ENCODE results near the gene AASDHPPT. TPM values are rescaled to one million over a fixed set of nuclear protein-coding genes. Genes with fewer than 3 reads are reported as not detected.

AASDHPPT gene
- total RNA-seq, 1 donor from 2014 or later = 41.5 TPM

GRCh38 chr11:106086850-106087249, 9.4 kb downstream of the AASDHPPT start:
- DNase-seq = no peak

- DNase-seq = peak; percentile 79
Measured at GRCh38 chr11:106087815-106088435, 10.5 kb downstream of the AASDHPPT start.

DNA sequence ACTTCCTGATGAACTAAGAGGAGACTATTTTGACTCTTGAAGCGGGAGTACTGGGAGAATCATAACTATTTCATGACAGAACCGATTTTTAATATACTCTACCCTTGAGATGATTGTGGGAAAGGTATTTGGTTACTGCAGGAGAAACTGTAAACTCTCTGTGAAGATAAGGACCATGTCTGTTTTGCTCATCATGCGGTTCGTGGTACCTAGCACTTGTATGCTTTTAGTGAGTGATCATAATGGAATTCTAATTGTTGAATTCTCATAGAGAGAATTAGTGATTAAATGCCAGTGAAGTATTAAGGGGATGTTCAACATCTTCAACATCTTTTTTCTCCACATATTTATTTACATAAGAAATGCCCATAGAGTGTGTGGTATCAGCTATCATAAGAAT, 11.4 kb downstream of the AASDHPPT start:
- DNase-seq = no peak

GRCh38 chr11:106091480-106092123, 14.1 kb downstream of the AASDHPPT start:
- peak; percentile 68 for DNase-seq

- DNase-seq = no peak
Measured at GRCh38 chr11:106092446-106092845, 15.0 kb downstream of the AASDHPPT start.

GRCh38 chr11:106098893-106099553, 21.6 kb downstream of the AASDHPPT start:
- DNase-seq = no peak

- DNase-seq = no peak
Measured at GRCh38 chr11:106101370-106101769, 23.9 kb downstream of the AASDHPPT start.

DNA sequence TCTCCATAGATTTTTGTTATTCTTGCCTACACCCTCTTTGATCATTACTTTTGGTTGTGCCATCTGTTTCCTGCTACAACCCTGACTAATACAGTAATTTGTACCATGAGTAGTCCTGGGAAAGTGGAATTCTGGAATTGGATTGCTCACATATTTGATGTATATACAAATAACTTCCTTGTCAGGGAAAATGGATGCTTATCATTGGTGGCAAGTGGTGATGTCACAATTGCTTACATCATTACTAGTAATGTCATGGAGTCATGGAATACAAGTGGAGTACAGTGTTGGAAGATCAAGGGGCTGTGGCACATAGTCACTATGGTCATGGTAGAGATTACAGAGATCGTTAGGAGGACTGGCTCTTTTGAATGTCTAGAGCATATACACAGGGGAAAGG, 24.4 kb downstream of the AASDHPPT start:
- peak; percentile 57 for DNase-seq

DNA sequence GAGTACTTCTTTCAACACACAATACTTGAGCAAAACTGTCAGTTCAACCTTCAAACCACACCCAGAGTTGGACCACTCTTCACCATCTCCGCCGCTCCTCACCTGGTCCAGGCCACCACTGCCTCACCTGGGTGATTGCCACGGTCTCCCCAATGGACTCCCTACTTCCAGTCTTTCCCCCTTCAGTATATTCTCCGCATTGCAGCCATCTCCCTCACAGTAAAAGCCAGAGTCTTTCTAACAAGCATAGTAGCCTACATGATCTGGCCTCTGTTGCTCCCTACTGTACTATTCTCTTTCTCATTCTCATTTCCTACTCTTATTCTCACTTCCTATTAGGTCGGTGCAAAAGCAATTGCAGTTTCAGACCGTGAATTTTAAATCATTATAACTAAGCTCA, 28.5 kb downstream of the AASDHPPT start:
- DNase-seq = no peak

- no peak for DNase-seq
Measured at GRCh38 chr11:106121570-106122320, 44.3 kb downstream of the AASDHPPT start.

- no peak for DNase-seq
Measured at GRCh38 chr11:106127604-106128003, 50.1 kb downstream of the AASDHPPT start.

DNA sequence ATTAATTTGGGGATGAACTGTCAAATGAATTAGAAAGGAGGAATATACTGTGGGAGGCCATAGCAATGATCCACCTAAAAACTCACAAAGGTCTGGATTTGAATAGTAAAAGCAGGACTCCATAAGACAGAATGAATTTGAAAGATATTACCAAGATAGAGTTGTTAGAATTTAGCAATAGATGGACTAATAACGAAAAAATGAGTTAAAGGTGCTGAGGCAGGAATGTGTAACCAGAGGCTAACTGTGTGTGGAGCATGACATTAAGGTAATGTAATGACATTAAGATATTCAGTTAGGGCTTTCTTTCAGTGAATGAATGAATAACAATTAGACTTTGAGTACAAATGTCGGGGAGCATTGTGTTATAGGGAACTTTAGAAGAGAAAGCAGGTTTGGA, 51.3 kb downstream of the AASDHPPT start:
- no peak for DNase-seq

DNA sequence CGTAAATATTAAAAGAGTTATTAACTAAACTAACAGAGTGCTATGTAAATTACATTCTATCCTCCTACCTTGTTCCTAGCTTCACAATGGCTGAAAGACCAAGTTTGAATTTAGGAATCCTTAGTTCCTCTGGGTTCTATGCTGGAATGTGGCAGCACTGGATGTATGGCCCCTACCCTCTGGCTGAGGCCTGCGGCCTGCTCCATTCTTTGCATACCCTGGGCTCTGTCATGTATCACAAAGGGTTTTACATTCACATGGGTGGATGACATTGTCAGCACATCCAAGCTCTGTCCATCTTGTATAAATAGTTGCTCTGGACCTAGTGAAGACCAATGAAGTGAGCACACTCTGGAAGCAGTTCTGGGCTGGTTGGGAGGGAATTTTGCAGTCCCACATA, 54.5 kb downstream of the AASDHPPT start:
- DNase-seq = no peak

- no peak for DNase-seq
Measured at GRCh38 chr11:106132582-106133354, 55.3 kb downstream of the AASDHPPT start.

GRCh38 chr11:106133529-106133928, 56.1 kb downstream of the AASDHPPT start:
- DNase-seq = peak; percentile 12

DNA sequence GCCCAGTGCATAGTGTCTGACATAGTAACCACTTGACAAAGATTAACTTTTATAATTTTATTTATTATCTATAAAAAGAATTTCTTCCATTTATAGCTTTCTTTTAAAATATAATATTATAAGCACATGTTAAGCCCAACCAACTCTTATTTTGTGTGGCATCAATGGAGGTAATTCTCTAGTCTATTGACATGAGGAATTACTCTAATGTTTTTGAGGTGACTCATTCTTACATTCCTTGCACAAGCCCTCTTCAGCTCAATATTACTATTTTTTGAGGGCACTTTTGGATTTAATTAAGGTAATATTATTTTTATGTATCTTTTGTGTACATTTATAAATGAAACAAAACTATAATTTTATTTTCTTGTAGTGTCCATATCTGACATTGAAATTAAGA, 59.6 kb downstream of the AASDHPPT start:
- DNase-seq = no peak

DNA sequence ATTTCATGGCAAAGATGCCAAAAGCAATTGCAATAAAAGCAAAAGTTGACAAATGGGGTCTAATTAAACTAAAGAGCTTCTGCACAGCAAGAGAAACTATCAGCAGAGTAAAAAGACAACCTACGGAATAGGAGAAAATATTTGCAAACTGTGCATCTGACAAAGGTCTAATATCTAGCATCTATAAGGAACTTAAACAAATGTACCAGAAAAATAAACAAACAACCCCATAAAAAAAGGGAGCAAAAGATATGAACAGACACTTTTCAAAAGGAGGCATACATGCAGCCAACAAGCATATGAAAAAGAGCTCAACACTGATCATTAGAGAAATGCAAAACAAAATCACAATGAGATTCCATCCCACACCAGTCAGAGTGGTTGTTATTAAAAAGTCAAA, 60.3 kb downstream of the AASDHPPT start:
- DNase-seq = no peak

Other genes with a start within 250 kb of the AASDHPPT start
- 27.8 and 34.4 TPM in 2 replicates for gene MSANTD4, start 55.4 kb upstream of the AASDHPPT start, total RNA-seq
- gene KBTBD3, start 315 bp upstream of the AASDHPPT start, total RNA-seq = 3.4 and 3.9 TPM in 2 replicates

Data from dermis blood vessel endothelial cell (primary cell).